Right ventricle myocardium superior (tissue), 1 donor: ENCODE data around the gene ULBP1. TPM values are rescaled to one million over a fixed set of nuclear protein-coding genes. Genes with fewer than 3 reads are reported as not detected.
"Not testable (repeated sequence)": the region's sequence is repeated elsewhere in the genome, so short reads cannot be mapped to it uniquely, and the experiment has no call there.

Experiments
- ATAC-seq: fragments of 200-7000 bp; cut with Tn5 transposase; one replicate; pipeline ENCODE4 v1.9.1; 2020; ENCODE audit warnings: mild to moderate bottlenecking; ENCODE audit not compliant: poor library complexity
- DNase-seq: peaks from one replicate; pipeline ENCODE4 v3.0.0-alpha.2; 2020
- intact Hi-C: fragments of 100-400 bp; cut with DNase I; formaldehyde crosslinking; loops from one replicate; pipeline ENCODE4 v1.11.2; 2022
- total RNA-seq: library from RNA; stranded (reverse); fragmentation: NEBNext Ultra II Directional; extraction: Animal tissue kit (Norgen Biotek cat#: 25700); gene quantifications from one replicate; pipeline ENCODE4 v1.2.1, GENCODE V29; 2021
- donor health status: DM: no; HTN: yes; CAD: no; lungs with severe emphysema.

ULBP1 gene
- total RNA-seq, 1 donor from 2014 or later: 0.13 TPM

GRCh38 chr6:149927025-149927424 is 36.7 kb upstream of the ULBP1 start:
- DNase-seq, ATAC-seq: not testable (repeated sequence)
- intact Hi-C loops: loop anchor here (10.0 kb wide), 2 partner anchors 202 to 372 kb away; no protein-coding TSS in a partner anchor

- intact Hi-C loops: loop anchor here (10.0 kb wide), 2 partner anchors 205 to 375 kb away; no protein-coding TSS in a partner anchor
- ATAC-seq (no peak), DNase-seq (no peak)
Observed at GRCh38 chr6:149929422-149929821, 34.3 kb upstream of the ULBP1 start.

DNA sequence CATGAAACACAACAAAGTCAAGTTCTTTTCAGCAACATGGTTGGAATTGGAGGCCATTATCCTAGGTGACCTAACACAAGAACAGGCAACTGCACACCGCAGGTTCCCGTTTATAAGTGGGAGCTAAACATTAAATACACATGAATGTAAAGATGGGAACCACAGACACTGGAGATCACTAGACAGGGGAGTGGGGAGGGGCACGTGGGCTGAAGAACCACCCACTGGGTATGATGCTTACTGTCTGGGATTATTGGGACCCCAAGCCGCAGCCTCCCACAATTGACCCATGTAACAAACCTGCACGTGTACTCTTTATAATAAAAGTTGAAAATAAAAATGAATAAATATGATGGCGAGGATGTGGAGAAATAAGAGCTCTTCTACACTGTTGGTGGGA is 32.2 kb upstream of the ULBP1 start:
- no peak for DNase-seq
- intact Hi-C loops: no loop called here
- ATAC-seq: no peak

- DNase-seq (no peak), ATAC-seq (no peak)
- intact Hi-C loops: no loop called here
Observed at GRCh38 chr6:149933036-149933435, 30.7 kb upstream of the ULBP1 start.

- ATAC-seq (no peak), DNase-seq (no peak)
- intact Hi-C loops: no loop called here
Observed at GRCh38 chr6:149933461-149933860, 30.3 kb upstream of the ULBP1 start.

DNA sequence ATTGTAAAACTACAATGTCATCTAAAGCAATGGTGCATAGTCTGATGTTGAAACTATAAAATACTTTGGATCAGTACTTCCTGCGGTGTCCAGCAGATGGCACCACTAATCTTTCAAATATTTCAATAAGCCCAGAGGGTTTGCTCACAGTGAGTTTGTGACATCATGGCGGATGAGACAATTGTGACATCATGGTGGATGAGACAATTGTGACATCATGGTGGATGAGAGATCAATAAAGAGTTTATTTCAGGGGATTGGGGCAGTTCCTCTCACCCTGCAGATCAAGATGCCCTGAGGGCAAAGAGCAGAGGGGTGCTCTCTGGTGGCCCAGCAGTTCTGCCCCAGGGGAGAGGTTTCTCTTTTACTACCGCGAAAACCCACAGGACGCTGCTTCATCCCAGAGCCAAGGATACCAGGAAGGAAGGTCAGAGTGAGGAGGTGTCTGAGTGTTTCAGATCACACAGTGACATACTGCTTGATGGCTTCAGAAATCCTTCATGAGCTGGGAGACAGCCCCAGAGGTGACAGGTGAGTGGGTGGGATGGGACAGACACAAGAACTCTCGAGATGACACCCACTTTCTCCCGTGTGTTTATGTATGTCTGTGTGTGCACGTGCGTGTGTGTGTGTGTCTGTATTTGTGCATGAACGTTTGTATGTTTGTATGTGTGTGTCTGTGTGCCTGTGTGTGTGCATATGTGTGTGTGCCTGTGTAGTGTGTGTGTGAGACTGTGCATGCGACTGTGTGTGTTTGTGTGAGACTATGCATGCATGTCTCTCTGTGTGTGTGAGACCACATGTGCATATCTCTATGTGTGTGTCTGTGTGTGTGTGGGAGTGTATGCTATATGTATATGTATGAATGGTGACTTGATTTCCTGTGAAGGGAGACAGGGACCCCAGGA is 29.2 kb upstream of the ULBP1 start:
- DNase-seq: no peak
- peak; percentile 84 for ATAC-seq
- intact Hi-C loops: loop anchor here (2.0 kb wide), 1 partner anchor 82 kb away; no protein-coding TSS in a partner anchor

GRCh38 chr6:149935246-149935645 is 28.5 kb upstream of the ULBP1 start:
- intact Hi-C loops: loop anchor here (2.0 kb wide), 1 partner anchor 82 kb away; no protein-coding TSS in a partner anchor
- no peak for DNase-seq
- no peak for ATAC-seq

- DNase-seq (no peak), ATAC-seq (no peak)
- intact Hi-C loops: loop anchor here (2.0 kb wide), 1 partner anchor 81 kb away; no protein-coding TSS in a partner anchor
Observed at GRCh38 chr6:149935668-149936067, 28.1 kb upstream of the ULBP1 start.

GRCh38 chr6:149936743-149937142 is 27.0 kb upstream of the ULBP1 start:
- DNase-seq: no peak
- intact Hi-C loops: no loop called here
- no peak for ATAC-seq

DNA sequence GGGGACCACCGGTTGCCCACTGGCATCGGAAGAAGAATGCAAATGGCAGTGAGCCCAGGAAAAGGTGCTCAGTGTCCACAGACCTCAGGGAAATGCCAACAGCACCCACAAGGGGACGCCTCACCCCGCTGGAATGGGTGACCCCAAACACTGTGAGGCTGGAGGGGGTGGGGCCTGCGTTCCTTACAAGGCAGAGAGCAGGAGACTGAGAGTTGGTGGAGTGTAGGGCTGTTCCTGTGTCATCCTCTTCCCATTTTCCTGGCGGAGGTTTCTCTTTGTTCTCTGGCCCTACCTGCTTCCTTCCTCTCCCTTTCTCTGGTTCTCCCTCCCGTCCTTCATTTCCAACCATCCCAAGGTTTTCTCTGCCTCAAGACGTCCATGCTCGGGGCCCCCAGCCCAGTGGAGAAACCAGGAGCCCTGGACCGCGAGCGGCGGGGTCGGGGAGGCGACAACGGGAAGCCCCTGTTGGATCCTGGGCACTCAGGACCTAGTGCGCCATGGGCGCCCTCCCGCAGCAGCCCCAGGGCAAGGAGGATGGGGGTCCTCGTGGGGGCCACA is 25.7 kb upstream of the ULBP1 start:
- DNase-seq, ATAC-seq, intact Hi-C loops: not testable (repeated sequence)

- intact Hi-C loops: no loop called here
- no peak for ATAC-seq
Observed at GRCh38 chr6:149938571-149939355, 25.0 kb upstream of the ULBP1 start.

GRCh38 chr6:149939356-149939648 is 24.4 kb upstream of the ULBP1 start:
- intact Hi-C loops: no loop called here
- DNase-seq (no peak), ATAC-seq (no peak)

More at GRCh38 chr6:149938571-149939355, 25.0 kb upstream of the ULBP1 start:
- no peak for DNase-seq

- intact Hi-C loops: no loop called here
- ATAC-seq (no peak), DNase-seq (no peak)
Observed at GRCh38 chr6:149939909-149940671, 23.7 kb upstream of the ULBP1 start.

DNA sequence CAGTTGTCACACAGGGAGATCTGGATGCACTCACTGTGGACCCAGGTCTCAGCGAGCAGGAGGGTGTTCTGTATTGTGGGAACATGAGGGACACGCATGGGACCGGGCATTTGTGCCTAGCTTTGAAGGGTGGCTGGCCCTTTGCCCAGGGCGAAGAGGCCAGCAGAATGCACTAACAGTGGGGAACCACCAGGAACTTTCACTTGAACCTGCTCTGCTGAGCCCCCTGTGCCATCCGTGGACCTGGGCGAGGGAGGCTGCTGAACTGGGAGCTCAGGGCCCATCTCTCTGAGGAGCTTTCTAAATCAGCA is 23.1 kb upstream of the ULBP1 start:
- DNase-seq (no peak), ATAC-seq (no peak)
- intact Hi-C loops: no loop called here

DNA sequence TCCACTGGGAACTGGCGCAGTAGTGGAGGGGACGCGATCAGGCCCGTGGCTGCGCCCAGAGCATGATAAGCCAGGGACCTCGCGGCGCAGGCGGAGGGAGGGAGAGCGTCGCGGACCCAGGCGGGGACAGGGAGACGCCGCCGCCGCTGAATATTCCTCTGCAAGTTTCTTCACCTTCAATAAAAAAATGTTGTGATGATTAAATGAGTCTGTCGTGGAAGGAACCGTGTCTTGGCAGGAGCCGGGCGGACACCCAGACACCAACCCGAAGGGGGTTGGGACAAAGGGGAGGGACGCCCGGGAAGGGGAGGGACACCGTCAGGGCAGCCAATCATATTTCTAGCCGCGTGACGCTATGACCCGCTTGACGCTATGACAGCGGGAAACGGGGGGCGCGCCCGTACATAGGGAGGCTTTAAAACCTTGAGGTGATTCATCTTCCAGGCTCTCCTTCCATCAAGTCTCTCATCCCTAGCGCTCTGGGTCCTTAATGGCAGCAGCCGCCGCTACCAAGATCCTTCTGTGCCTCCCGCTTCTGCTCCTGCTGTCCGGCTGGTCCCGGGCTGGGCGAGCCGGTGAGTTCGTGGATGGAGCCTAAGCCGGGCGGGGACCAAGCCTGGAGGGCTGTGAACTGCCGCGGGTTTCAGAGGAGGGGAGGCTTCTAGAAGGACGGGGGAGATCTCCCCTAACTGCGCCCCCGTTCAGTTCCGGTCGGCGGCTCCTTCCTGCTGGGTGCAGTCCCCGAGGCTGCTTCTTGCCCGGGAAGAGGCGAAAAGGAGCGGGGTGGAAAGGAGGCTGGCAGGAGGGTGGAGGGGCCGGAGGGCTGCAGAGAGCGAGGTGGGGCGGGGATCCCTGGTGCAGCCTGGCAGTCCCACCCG is 21.9 kb upstream of the ULBP1 start, which contains the start of gene ULBP2:
TSS of gene ULBP2 (plus strand) at position 432 of the 878 bp plus-strand sequence. CDS start at position 491, 59 bp downstream.
- DNase-seq (peak; percentile 91), ATAC-seq (peak; percentile 98)
- intact Hi-C loops: no loop called here

DNA sequence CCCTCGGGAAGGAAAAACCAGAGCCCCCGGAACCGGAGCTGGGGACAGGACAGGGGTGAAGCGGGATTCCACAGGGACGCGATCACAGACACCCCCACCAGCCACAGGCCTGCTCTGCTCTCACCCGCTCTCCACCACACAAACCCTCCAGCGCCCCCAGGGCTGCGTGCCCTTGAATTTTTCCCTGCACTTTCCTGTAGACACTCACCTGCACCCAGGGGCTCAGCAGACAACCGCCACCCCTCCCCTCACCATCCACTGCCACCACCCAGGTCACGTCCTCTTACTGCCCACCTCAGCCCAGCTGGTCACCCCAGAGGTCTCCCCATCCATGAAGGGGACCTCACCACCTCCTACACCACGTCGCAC is 21.3 kb upstream of the ULBP1 start:
- ATAC-seq (no peak), DNase-seq (no peak)
- intact Hi-C loops: no loop called here

GRCh38 chr6:149943321-149943720 is 20.4 kb upstream of the ULBP1 start:
- DNase-seq, ATAC-seq, intact Hi-C loops: not testable (repeated sequence)

GRCh38 chr6:149945276-149945675 is 18.5 kb upstream of the ULBP1 start:
- intact Hi-C loops, DNase-seq, ATAC-seq: not testable (repeated sequence)
